ENCODE results near the gene PCID2.
"Not testable (repeated sequence)": the region's sequence is repeated elsewhere in the genome, so short reads cannot be mapped to it uniquely, and the experiment has no call there.

Gene PCID2

DNA sequence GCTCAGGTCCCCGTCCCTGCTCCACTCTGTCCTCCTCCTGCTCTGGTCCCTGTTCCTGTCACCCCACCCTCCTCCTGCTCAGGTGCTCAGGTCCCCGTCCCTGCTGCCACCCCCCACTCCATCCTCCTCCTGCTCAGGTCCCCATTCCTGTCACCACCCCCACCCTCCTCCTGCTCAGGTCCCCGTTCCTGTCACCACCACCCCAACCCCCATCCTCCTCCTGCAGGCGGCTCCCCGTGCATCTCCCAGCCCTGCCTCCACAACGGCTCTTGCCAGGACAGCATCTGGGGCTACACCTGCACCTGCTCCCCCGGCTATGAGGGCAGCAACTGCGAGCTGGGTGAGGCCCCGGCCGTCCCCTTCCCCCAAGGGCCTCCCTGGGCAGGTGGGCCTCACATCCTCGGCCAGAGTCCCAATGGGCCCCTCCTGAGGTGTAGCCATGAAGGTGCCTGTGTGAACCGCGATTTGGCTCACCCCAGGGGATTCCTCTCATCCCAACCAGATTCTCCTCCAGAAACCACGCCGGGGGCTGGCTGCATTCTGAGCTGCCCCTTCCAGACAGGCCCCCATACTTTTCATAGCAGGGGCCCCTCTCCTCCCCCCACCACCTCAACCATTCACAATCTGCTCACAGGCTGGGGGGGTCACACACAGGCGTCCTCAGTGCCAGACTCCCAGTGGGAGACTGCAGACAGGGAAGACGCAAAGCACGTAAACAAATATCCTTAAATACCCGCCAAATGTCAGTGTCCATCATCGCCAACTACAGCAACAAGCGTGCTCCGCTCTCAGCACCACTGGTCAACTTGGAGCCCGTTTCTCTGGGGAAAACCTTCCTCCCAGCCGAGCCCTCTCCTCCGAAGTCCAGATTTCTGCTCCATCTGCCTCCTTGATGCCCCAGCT lies 45.4 kb downstream of the PCID2 start:
- DNase-seq: no peak

DNA sequence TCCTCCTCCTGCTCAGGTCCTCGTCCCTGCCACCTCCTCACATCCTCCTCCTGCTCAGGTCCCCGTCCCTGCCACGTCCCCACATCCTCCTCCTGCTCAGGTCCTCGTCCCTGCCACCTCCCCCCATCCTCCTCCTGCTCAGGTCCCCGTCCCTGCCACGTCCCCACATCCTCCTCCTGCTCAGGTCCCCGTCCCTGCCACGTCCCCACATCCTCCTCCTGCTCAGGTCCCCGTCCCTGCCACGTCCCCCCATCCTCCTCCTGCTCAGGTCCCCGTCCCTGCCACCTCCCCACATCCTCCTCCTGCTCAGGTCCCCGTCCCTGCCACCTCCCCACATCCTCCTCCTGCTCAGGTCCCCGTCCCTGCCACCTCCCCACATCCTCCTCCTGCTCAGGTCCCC lies 46.5 kb downstream of the PCID2 start:
- DNase-seq: not testable (repeated sequence)

DNA sequence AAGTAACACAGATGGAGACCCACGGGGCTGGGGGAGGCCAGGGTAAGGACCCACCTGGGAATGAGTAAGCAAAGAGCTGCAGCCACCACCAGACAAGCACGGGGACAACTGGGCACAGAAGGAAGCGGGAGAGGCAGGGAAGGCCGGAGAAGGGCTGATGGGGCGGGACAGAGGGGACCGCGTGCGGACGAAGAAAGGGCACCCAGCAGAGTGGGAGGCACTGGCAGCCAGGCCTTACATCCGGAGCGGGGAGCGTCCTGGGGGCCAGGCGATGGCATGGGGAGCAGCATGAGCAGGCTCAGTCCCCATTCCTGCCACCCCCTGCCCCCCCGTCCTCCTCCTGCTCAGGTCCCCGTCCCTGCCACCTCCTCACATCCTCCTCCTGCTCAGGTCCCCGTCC lies 47.0 kb downstream of the PCID2 start:
- DNase-seq: no peak

DNA sequence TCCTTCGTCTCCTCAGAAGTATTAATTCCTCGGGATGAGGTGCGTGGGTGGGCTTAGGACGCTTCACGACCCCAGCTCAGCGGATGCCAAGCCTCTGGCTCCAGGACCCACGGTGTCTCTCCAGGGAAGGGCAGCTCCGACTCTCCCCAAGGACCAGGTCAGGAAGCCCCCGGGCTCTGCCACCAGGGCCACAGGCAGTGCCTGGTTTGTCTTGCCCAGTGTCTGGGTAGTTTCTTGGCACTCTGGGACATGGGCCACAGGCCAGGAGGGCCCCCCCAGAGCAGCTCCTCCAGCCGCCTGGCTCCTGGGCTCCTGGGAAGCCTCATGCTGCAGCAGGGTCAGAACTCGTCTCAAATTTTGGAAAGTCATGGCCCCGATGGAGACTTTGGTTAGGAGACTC lies 47.5 kb downstream of the PCID2 start:
- DNase-seq: no peak

DNA sequence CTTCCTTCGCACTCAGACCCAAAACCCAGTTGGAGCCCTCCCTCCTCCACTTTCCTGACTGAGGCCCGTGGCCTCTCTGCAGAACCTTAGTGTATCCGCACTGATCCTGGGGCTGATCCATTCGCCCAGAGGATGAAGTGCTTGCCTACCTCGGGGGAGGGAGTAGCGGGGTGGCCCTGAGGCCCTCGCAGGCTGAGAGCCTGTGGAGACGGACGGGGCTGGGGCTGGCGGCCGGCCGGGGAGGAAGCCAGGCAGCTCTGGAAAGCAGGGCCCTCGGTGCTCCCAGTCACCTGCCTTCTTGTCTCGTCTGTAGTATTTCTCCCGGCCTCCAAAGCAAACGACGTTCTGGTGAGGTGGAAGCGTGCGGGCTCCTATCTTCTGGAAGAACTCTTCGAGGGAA lies 48.8 kb downstream of the PCID2 start:
- DNase-seq: no peak

DNA sequence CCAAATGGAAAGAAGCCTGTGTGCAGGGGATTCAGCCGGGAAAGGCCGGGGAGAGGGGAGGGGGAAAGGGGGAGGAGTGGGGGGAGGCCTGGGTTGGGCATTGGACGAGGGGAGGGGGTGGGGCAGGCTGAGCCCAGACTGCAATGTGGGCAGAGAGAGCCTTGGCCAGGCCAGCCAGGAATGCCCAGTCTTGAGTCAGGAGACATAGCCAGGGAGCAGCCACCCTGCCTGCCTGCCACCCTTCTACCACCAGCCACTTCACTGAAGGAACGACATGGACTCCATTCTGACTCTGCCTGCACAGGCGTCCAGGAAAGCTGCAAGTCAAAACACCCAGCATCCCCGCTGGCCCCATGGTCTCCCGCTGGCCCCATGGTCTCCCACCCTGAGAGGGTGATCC lies 49.5 kb downstream of the PCID2 start:
- DNase-seq: no peak

DNA sequence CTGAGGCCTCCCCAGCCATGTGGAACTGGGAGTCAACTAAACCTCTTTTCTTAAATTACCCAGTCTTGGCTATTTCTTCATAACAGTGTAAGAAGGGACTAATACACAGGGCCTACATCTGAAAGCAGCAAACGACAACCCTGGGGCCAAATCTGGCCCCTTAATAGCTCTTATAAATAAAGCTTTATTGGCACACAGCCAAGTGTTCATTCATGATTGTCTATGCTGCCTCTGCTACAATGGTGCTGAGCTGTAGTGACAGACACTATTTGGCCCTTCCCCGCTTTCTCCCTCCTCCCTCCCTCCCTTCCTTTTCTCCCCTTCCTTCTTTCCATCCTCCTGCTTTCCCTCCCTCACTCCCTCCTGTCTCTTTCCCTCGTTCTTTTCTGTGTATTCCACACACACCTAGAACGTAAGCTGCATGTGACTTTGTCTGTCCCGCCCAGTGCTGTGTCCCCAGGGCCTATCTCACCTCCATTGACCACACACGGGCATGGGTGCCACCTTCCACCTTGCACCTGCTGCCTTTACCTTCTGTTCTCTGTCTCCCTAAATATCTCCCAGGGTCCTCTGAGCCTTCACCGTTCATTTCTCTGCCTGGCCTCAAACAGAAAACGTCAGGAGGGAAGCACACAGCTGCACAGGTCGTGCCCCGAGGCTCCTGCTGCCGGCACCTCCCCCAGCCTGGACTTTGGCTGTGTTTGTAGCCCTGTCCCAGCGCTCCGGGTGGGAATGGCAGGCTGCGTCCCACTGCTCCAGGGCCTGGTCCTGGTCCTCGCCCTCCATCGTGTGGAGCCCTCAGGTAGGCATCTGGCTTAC lies 50.3 kb downstream of the PCID2 start, which contains the start of gene PROZ:
PROZ (plus strand) TSS at position 720 of the 819 bp plus-strand sequence; CDS start at position 733, 13 bp downstream.
- no peak for DNase-seq

DNA sequence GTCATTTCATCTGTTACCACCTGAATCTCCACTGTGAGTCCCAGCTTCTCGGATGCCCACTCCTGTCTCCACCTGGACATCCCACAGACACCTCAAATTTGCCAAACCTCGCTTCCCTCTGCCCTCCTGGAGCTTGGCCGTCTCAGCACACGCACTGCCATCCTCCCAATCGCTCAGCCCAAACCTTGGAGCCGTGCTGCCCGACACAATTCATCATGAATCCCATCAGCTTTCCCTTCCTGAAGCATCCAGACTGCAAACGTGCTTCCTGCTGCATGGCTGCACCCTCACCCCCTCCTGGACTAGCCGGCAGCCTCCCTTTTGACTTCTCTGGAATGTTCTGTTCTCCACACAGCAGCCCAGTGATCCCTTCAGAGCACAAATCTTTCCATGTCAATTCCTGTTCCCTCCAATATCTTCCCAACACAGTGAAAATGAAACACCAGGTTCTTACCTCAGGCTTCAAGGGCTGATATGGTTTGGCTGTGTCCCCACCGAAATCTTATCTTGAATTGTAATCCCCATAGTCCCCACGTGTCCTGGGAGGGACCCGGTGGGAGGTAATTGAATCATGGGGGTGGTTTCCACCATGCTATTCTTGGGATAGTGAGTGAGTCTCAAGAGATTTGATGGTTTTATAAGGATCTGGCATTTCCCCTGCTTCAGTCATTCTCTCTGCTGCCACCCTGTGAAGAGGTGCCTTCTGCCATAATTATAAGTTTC lies 51.1 kb downstream of the PCID2 start:
- no peak for DNase-seq

DNA sequence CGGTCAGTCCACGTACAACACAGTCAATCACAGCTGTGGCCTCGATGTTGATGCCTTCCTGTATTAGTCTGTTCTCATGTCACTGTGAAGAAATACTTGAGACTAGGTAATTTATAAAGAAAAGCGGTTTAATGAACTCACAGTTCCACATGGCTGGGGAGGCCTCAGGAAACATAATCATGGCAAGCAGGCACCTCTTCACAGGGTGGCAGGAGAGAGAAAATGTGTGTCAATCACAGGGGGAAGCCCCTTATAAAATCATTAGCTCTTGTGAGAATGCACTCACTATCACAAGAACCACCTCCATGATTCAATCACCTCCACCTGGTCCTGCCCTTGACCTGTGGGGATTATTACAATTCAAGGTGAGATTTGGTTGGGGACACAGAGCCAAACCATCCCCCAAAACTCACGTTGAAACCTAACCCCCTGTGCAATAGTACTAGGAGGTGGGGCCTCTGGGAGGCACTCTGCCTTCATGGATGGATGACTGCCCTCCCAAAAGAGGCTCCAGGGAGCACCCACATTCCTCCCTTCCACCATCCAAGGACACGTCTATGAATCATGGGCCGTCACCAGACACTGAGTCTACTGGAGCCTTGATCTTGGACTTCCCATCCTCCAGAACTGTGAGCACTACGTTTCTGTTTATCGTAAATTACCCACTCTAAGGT lies 52.4 kb downstream of the PCID2 start:
- DNase-seq: no peak

DNA sequence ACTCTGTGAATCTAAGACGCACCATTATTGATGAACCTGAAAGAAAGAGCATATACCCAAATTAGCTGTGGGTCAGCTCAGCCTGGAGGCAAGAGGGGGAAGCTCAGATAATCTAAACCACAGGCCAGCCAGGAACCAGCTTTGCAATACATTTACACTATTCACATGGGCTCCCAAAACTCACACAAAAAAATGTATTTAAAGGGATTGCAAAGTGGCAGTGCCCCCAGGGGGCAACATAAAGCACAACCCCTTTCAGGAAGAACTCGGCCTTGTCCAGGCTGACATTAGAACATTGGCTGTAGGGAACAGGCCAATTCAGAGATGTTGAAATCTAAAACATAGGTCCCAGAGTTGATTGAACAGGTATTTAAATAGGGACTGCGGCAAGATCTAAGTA lies 53.3 kb downstream of the PCID2 start:
- peak; percentile 29 for DNase-seq

DNA sequence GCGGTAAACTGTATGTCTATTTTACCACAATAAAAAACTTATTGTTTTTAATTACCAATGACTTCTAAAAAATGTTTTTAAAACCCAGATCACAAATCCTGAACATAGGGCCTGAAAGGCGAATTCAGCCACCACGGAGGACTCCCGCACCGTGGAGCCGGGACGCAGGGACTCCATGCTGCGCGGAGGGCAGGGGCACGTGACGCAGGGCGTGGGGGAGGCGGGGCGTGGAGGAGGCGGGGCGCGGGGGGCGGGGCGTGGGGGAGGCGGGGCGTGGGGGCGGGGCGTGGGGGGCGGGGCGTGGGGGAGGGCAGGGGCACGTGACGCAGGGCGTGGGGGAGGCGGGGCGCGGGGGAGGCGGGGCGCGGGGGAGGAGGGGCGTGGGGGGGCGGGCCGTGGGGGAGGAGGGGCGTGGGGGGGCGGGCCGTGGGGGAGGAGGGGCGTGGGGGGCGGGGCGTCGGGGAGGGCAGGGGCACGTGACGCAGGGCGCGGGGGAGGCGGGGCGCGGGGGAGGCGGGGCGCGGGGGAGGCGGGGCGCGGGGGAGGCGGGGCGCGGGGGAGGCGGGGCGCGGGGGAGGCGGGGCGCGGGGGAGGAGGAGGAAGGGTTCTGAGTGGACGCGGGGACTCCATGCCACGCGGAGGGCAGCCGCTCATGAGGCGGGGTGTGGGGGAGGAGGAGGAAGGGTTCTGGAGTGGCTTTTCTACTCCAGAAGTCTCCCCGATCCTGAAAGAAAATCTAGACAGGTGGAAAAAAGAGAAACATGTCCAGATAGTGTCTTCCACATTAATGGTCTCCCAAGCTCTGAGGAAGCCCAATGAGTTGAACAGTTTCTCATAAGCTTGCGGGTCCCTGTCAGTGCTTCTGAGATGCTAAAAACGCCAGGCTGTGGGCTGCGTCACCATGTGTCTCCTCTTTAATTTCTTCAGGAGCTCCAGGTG lies 54.4 kb downstream of the PCID2 start:
- DNase-seq: peak; percentile 57

DNA sequence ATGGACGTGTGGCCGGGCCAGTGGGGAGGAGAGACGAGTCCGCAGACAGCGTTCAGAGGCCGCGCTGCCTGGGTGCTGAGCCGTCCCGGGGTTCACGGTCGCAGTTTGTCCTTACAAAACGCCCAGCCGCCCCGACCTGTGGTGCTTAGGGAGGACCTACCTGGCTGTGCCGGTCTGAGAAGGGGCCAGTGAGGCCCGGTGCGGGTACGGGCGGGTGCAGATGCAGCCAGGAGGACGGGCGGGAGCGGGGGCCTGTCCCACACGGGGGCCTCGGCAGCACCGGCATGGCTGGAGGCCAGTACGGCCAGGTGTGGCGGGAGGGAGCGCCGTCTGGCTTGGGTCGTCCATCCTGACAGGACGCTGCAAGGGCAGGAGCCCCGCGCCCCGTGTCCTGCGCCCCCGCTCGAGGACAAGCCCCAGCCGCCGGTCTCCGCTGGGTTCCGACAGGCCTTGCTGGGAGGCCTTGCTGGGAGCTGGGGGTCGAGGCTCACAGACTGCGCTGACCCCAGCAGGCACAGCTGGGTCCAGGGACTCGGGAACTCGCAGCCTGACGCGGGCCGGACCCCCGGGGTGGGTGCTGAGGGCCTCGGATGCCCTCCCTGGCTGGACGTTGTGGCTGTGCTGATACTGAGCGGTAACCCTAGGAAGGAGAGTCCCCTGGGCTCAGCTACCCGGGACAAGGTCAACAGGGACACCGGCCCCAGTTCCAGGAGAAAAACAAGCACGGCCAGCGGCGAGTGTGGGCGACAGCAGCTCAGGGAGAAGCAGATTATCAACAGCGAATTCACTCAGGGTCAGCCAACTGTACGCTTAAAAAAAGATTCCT lies 55.3 kb downstream of the PCID2 start:
- DNase-seq: no peak

DNA sequence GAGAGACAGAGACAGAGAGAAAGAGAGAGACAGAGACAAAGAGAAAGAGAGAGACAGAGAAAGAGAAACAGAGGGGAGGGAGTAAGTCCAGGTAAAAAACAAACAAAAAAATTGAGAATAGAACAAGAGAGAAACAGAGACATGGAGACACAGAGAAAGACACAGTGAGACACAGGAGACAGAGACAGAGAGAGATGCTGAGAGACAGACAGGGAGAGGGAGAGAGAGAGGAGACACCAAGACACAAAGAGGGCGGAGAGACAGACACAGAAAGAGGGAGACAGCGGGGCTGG lies 55.8 kb downstream of the PCID2 start:
- DNase-seq: no peak

DNA sequence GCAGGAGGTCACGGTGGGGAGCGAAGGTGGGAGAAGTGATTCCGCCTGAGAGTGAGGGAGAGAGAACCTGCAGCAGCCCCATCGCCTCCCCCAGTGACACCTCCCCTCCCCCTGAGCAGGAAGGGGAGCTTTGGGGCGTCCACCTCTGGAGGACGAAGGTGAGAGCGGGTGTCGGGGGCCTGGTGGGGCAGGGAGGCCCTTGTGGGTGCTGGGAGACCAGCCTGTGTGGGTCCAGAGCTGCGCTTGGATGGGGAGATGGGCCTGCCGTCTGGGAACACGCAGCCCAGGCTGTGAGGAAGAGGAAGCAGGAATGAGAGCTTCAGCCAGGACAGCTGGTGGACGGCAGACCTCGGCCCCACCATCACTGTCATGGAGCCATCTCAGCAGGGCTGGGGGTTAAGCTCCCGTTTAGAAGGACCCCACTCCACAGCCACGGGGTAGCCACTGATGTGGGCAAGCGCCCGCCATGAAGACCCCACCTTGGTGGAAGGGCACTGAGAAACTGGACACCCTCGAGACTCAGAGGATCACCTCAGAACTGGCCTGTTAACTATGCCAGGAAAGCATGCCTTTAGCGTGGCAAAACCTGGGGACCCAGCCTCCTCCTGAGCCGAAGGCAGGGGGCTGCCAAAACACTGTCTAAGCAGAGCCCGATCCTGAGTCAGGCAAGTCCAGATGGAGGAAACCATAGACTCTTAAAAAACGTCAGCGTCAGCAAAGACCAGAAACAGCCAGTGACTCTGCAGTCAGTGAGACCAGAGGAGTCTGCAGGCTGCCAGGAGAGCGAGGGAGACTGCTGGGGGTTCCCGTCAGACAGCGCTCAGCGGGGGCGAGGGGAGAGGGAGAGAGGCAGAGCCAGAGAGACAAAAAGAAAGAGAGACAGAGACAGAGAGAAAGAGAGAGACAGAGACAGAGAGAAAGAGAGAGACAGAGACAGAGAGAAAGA lies 56.5 kb downstream of the PCID2 start:
- DNase-seq: no peak

DNA sequence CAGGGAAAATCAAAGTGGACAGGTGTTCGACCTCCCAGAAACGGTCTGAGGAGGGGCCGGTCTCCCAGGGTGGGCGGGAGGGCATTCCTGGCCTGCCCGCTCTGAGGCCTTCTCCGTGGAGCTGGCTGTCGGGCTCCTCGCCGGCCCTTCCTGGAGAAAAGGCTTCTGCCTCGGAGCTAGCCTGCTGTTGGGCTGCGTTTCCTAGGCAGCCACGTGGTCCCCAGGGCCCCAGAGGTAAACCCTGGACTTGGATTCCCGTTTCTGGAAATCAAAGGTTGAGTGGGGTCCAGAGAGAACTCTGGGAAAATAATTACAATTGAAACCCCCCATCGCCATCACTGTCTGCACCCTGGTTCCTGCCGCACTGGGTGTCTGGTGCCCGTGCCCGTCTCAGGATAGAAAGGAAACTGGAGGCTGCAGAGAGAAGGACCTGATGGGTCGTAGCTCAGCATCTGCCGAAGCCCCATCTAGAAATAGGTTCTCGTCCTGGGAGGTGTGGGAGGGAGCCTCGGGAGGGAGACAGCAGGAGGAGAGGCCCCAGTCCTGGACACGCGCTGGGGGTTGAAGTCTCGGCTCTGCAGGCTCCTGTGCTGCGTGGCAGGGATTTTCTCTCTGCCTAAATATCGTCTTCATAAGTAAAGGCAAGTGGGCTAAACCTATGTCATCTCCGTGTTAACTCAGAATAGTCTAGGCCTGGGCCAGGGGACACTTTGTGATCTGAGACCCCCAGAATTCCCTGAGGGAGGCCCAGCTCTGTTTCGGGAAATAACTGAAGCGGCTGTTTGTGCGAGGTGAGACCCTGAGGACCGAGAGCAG lies 57.7 kb downstream of the PCID2 start:
- DNase-seq: no peak

DNA sequence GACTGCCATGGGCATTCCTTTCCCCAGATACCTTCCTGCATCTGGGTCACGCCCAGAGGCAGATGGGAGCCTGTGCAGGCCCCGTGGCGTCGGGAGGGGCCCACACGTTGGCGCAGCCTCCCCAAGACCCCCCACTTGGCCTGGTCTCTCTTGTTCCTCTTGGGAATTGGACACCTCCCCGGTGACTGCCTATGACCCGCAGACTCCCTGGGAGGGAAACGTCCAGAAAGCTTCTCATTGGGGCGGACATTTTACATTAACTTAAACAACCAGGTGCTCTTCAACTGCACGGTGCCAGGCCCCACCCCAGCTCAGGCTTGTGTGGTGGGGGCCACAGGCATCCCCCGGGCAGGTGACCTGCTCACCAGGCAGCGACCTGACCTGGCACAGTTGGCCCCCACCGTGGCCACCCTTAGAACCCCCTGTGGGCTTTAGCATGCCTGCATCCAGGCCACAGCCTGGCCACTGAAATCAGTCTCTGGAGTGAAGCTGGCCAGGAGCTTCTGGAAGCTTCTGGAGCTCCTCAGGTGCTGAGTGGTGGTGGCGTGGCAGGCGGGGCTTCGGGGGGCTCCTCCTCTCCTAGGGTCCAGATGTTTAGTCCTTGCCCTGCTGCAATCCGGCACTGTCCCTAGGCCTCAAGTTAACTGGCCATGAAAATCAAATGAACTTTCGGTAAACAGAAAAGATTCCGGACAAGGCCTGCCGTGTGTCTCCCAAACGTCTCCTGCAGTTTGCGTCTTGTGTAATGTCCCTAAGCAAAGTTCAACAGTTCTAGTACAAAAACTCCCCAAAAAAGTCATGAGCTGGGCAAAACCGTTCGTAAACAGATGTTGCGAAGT lies 58.5 kb downstream of the PCID2 start:
- no peak for DNase-seq

DNA sequence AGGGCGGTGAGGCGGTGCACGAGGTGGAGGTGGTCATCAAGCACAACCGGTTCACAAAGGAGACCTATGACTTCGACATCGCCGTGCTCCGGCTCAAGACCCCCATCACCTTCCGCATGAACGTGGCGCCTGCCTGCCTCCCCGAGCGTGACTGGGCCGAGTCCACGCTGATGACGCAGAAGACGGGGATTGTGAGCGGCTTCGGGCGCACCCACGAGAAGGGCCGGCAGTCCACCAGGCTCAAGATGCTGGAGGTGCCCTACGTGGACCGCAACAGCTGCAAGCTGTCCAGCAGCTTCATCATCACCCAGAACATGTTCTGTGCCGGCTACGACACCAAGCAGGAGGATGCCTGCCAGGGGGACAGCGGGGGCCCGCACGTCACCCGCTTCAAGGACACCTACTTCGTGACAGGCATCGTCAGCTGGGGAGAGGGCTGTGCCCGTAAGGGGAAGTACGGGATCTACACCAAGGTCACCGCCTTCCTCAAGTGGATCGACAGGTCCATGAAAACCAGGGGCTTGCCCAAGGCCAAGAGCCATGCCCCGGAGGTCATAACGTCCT lies 59.4 kb downstream of the PCID2 start:
- DNase-seq: no peak

All from MV-4-11 (cell line).